ENCODE data around the gene FAM118B. TPM values are rescaled to one million over a fixed set of nuclear protein-coding genes. Genes with fewer than 3 reads are reported as not detected.
"Not testable (repeated sequence)": the region's sequence is repeated elsewhere in the genome, so short reads cannot be mapped to it uniquely, and the experiment has no call there.

The FAM118B gene
- polyA plus RNA-seq, 10 donors = 20.8 to 25.3 (median 22.6) TPM

DNA sequence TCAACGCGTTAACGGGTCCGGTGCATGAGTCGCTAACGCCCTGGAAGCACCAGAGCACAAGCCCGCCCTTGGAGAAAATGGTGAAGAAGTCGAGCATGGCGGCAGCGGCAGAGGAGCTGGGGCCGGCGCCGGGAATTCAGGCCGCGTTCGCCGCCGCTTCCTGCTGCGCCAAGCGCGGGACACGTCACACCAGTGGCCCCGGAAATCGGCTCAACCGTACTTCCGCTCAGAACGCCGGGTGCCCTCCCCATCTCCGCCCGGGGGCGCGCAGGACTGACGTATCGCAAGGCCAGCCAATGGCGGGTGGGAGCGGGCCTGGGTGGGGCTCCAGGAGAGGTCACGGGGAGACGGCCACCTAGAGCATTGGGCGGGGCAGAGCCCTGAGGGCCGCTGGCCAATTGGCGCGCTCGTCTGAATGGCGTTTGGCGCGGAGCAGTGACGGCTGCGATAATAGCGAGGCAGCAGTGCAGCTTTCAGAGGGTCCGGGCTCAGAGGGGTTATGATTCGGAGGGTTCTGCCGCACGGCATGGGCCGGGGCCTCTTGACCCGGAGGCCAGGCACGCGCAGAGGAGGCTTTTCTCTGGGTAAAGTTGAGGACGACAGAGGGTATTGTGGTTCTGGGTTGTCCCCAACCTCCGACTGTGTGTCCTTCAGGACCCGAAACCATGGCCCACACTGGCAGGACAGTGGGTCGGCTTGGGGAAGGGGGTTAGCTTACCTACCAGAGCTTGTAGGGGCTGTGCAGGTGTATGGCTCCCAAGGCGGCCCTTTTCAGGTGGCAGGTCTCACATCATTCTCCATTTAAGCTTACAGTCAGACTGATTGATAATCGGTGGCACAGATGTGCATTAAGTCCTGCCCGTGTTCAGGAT, 57.4 kb downstream of the FAM118B start, which contains the start of the genes FOXRED1 and SRPRA:
Gene FOXRED1 (plus strand): TSS at position 447 of the 872 bp plus-strand sequence. CDS start 53 bp downstream, at position 500.
Gene SRPRA (minus strand): TSS at position 188 of the 872 bp plus-strand sequence. CDS start 91 bp downstream, at position 97.
- peak; percentile 98 to 99 (median 99) for DNase-seq

DNA sequence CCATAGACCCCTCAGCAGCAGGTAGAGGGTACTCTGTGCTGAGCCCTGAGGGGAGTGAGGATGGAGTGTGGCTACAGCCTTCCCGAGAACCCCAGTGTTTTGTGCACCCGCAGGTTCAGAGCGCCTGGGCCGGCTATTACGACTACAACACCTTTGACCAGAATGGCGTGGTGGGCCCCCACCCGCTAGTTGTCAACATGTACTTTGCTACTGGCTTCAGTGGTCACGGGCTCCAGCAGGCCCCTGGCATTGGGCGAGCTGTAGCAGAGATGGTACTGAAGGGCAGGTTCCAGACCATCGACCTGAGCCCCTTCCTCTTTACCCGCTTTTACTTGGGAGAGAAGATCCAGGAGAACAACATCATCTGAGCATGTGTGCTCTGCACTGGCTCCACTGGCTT, 65.7 kb downstream of the FAM118B start:
- DNase-seq = no peak

DNA sequence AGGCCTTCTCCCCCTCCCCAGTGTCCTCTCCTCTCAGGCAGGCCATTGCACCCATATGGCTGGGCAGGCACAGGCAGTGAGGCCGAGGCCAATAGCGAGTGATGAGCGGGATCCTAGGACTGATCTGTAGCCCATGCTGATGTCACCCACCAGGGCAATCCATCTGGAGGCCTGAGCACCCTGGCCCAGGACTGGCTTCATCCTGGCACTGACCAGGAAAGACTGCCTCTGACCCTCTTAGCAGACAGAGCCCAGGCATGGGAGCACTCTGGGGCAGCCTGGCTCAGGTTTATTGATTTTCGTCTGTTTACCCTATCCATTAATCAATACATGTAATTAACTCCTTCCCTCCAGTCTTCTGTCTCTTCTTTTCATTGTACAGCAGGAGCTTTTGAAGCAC, 66.2 kb downstream of the FAM118B start:
- DNase-seq = no peak

DNA sequence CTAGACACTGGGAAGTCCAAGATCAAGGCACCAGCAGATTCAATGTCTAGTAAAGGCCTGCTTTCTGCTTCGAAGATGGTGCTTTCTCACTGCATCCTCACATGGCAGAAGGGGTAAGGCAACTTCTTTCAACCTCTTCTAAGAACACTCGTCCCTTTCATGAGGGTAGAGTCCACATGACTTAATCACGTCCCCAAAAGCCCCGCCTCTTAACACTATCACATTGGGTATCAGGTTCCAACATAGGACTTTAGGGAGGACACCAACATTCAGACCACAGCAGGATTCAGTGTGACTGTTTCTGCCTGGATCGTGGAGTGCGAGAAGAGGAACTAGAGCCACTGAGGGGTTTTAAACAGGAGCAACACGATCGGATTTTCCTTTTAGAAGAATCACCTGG, 67.6 kb downstream of the FAM118B start:
- DNase-seq = no peak

DNA sequence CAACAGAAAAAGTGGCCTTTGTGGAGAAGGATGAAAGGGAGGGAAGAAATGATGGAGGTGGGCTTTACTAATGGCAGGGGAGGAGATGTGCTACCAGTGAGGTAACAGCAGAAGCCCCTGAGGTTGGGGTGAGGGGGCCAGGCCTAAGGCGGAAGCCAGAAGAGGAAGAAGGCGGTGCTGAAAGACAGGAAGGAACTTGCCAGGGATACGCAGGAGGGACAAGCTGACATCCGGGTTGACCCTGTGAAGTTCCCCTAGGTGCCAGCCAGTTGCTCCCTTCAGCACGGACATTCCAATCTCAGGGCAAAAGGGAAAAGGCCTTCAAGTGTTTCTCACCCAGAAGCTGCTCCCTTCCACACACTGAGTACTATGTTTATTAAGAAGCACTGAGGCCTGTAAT, 69.0 kb downstream of the FAM118B start:
- DNase-seq = no peak

DNA sequence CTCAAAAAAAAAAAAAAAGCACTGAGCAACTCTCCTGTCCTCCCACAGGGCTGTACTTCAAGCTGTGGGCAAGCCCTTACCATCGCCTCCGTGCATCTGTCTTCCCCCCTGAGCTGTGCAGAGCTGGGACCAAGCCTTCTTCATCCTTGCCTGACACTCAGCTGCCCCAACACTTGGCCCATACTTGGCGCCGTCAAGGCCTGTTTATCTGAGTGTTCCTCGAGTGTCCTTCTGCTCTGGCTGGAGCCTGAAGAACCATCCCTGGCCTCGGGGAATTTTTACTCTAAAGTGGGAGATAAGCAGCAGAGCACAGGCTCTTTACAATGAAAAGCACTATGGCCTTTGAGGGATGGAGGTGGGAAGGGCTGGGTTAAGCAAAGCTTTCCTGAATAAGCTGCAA, 69.7 kb downstream of the FAM118B start:
- no peak for DNase-seq

DNA sequence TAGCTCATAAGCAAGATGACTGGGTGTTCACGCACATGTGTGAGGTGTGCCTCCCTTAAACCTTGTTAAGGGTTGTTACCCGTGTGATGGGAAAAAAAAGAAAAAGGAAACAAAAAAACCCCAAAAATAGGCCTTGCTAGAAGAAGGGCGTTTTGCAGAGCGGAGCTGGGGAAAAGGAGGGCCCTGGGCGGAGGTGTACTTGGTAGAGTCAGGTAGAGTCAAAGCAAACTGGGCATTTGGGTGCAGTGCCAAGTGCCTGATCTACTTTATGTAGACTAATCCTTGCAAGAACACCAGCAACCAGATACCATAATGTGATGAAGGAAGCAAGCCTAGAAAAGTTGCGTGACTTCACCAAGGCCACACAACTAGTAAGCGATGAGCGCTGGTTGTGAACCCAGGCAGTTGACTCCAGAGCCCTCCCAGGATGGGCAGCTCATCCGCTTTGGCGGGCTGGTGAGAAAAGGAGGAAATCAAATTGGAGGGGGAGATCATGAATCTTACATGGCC, 70.1 kb downstream of the FAM118B start:
- DNase-seq = no peak

DNA sequence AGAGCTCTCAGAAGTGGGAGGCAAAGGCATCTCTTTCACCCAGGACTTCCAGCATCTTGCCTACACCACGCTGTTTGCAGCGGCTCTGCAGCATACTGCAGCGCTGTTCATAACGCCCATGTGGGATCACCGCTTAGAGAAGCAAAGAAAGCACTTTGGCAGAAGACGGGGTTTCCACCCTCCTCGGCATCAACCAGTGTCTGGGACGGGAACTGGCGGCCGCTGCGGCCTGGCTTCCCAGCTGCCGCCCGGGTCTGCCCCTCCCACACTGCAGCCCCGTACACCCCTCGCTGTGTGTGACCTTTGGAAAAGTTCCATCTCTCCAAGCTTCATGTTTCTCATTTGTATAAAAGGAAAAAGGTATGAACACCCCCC, 70.8 kb downstream of the FAM118B start:
- peak in 2 of 3 donors; percentile 33 to 73 for DNase-seq

DNA sequence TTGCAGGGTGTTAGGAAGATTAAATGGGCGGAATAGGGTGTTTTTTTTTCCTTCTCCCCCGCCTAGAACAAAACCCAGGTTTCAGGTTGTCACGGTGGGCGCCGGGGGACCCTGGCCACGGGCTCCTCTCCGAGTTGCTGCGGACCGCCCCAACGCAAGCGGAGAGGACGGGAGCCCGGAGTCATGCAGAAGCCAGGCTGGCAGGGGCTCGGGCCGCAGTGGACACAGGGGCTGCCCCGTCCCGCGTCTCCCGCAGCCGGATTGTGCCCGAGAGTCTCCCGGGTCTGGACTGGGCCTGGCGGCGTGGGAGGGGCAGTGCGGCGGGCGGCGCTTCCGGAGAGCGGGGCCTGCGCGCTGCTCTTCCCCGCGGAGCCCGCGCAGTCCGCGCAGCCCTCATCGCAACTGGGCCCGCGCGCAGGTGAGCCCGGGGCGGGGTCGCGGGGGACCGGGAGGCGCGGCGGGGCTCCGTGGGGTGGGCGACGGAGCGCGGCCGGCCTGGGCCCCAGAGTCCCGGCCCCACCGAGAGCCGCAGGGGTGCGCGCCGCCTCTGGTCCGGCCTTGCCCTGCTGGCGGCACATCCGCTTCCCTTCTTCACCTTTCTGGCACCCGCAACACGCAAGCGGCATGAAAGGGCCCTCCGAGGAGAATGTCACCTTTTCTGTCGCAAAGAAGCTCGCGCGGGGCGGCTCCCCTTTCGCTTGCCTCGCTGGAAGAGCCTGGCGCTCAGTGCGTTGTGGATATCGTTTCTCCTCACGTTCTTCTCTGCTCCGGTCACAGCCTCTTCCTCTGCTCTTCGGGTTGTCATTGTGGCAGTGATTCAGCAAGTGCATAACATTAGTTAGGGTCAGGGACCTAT, 71.4 kb downstream of the FAM118B start, which contains the start of gene TIRAP:
Gene TIRAP (plus strand): TSS at position 358 of the 856 bp plus-strand sequence. CDS start 7,802 bp downstream, outside the sequence.
- DNase-seq = peak; percentile 57 to 88 (median 63)

DNA sequence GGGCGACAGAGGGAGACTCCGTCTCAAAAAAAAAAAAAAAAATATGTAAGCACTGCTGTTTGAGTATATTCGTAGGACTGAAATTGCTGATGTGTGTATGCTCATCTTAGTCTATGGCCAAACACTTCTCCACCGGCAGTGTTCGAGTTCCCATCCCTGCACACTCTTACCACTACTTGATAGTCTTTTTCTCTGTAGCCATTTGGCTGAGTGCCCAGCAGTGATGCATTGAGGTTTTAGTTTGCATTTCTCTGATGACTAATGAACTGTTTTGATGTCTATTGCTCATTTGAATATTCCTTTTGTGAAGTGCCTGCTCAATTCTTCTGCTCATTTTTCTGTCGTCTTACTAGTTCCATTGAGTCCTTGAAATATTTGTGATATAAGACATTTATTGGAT, 73.2 kb downstream of the FAM118B start:
- peak; percentile 28 to 88 (median 46) for DNase-seq

DNA sequence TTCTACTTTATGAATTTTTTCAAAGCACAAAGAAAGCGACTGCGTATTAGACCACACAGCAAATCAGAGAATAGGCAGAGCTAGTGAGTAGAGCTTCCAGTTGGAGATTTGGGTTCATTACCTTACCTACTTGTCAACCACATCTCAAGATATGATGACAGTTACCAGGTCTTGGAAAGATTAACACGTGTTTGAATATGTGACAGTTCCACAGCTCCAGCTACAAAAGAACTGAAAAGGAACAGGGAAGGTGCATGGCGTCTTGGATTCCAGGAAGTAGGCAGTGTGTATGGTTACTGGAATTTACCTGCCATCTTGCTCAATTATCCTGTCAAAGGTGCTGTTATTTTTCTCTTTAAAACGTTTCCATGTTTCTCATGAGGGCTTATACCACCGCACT, 76.7 kb downstream of the FAM118B start:
- no peak for DNase-seq

DNA sequence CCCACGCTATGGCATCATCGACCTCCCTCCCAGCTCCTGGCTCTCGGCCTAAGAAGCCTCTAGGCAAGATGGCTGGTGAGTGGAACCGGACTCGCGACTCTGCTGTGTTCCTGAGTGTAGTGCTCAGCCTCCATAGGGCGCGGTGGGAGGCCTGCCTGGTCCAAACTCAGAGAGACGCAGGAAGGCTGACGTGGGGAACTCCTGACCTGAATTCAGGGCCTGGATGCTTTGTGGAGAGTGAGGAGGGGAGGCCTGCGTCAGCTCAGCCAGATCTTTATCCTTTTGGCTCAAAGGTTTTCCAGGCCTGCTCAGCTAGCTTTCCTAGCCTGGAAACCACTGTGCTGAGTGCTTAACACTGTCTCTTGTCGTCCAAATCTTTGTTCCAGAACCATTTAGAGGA, 79.3 kb downstream of the FAM118B start:
- DNase-seq = no peak

DNA sequence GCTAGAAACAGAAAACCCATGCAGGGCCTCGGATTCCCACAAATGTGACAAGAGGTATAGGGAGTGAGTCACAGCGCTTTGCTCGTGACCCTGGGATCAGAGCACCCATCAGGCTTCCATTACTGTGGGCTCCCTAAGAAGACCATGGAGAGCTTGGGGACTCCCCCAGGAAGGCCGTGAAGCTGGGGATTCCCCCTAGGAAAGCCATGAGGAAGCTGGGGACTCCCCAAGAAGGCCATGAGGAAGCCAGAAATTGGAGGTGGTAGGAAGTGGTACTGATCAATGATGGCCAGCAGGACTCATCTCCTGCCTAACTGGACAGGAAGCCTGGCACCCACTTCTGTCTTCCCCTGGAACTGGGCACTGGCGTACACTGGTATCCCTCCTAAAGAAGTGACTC, 82.1 kb downstream of the FAM118B start:
- no peak for DNase-seq

DNA sequence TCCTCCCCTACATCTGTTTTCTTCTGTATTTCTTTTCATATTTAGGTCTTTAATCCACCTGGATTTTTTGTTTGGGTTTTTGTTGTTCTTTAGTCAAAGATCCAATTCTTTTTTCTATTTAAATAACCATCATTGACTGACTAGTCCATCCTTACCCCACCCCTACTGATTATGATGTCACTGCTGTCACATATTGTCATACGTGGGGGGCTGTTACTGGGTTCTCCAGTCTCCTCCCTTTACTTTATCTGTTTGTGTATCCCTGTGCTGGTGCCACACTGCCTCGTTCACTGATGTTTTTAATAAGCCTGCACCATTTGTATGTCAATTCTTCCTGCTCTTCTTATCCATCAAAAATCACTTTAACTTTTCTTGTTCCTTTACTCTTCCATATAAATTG, 85.4 kb downstream of the FAM118B start:
- no peak for DNase-seq

DNA sequence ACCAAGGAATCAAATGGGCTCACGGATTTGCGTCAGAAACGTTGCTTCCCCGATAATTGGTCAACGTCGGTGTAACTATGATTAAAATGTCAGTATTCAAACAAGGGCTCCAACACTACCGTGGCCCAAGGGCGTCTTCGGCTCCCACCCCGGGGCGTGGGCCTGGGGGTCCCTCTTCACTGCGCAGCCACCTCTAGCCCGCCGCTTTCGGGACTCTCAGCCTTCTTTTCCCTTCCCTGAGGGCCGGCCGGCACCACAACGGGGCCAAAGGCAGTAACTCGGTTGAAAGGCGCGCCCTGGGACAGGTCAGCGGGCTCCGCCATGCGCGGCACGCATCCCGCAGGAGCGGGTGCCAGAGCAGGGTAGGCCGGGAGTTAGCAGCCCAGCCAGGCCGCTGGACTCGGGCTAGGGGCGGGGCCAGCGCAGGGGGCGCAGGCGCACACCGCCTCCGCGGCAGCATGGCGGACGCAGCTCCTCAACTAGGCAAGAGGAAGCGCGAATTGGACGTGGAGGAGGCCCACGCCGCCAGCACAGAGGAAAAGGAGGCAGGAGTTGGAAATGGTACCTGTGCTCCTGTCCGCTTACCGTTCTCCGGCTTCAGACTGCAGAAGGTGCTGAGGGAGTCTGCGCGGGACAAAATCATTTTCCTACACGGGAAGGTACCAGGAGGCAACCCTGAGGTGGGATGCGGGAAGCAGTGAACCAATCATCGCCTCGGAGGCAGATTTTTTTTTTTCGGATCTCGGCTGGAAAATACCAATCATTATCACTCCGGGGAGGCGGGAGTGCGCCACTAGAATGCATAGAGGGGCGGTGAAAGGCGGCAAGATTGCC, 92.3 kb downstream of the FAM118B start, which contains the start of gene DCPS:
Gene DCPS (plus strand): TSS at position 438 of the 834 bp plus-strand sequence. CDS start 21 bp downstream, at position 459.
- peak; percentile 90 to 98 (median 95) for DNase-seq

DNA sequence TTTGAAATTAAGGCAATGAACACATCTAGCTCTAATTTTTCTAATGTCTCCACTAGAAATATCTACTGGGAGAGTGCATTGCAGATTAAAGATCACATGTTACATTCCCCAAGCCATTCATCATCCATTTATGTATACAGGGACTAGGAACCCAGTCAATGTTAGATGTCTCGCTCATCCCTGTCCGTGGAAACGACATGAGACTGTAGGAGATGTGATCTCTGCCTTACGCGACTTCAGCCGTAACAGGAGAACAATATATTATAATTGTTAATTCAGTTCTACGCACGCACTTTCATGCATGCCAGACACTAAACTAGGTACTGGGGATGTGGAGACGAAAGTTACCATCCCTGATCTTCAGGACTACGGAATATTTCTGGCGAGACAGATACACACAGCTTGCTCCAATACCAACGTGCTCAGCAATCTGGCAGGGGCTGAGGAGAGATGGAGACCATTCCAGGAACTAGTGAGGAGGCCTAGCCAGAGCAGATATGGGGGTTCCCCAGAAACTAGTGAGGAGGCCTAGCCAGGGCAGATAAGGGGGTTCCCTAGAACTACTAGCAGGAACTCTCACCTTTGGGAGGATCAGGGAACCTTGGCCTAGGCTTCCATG, 93.0 kb downstream of the FAM118B start:
- DNase-seq = peak in 1 of 3 donors; percentile 49

DNA sequence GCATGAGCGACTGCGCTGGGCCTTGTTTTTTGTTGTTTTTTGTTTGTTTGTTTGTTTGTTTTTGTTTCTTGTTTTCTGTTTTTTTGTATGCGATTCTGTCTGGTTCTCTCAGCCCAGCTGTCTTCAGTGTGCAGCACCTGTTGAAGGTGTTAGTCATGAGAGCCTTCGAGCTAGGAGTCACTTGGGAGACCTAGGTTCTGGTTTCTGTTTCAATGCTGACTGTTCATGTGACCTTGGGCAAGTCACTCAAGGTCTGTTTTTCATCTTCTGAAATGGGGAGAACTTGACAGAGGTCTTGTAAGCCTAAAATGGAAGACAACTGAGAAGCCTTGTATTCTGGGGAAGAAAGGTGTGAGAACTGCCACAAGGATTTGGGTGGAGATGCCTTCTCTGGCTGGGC, 94.1 kb downstream of the FAM118B start:
- DNase-seq = no peak

DNA sequence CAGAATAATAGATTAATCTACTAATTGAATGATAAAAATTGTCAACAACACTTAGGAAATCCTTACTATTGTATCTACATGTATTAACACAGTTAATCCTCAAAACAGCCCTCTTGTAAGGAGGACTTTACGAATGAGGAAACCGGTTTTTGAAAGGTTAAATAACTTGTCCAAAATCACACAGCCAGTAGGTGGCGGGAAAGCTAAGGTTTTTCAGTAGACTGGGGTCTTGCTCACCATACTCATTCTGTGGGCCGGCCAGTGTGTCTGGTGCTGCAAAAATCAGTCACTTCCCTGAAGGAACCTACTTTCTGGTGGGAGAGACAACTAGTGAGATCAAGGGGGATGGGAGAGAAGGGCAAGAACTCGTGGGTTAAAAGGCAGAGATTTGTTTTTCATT, 96.1 kb downstream of the FAM118B start:
- DNase-seq = peak in 1 of 3 donors; percentile 68

DNA sequence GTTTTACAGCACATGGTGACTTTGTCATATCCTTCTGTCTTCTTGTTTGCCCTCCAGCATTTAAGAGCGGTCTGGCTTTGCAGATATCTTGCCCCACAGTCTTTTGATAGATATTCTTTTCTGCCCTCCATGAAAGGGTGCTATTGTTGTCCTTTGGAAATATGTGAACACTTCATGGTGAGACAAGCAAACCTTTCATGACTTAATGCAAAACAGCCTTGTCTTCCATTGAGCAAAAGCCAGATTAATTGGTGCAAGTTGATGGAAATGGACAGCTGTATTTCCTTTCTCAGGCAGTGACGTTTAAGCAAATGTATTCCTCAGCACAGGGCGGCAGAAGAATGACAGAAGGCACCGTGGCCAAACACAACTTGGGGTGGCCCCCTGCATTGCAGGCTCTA, 96.7 kb downstream of the FAM118B start:
- peak in 2 of 3 donors; percentile 54 to 60 for DNase-seq

DNA sequence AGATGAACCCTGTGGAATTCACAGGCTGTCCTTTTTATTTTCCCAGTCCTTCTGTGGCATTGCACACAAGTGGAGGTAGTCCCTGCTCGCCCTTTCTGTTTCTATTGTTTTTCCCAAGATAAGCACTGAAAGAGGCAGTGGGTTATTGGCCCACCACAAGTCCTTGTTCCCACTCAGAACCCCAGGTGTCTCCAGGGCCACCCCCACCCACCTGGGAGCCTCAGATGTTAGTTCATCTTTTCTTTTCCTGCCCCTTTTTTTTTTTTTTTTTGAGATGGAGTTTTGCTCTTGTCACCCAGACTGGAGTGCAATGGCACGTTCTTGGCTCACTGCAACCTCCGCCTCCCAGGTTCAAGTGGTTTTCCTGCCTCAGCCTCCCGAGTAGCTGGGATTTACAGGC, 97.2 kb downstream of the FAM118B start:
- DNase-seq = not testable (repeated sequence)

Data from muscle of back (tissue), 11 donors.